ENCODE data around the gene SUGP2.

GRCh38 chr19:19067276-19068072, 34.2 kb upstream of the SUGP2 start:
- TF ChIP-seq POLR2AphosphoS5 (IDR thresholded peaks at IDR 0.05; ENCODE audit: low read depth, low read length) (no peak), POLR2A (IDR thresholded peaks at IDR 0.05; ENCODE audit: low read depth, low read length) (no peak), TAF1 (IDR thresholded peaks at IDR 0.05; ENCODE audit: low read depth, low read length) (no peak), POU2F2 (IDR thresholded peaks at IDR 0.05; ENCODE audit: low read depth, low read length) (no peak), PAX5 (IDR thresholded peaks at IDR 0.05; ENCODE audit: insufficient read depth, low read length, severe bottlenecking) (no peak), SPI1 (IDR thresholded peaks at IDR 0.05; ENCODE audit: low read depth, low read length) (no peak)

Measured in GM12891 (cell line).